CD14-positive monocyte (primary cell): ENCODE data around the gene P2RX2. TPM values are rescaled to one million over a fixed set of nuclear protein-coding genes. Genes with fewer than 3 reads are reported as not detected.

Experiments used
- DNase-seq, 3 donors: peaks; one replicate each; pipeline ENCODE4 v3.0.0-alpha.2; 2011 to 2022
- H2AFZ ChIP-seq: 2 replicates; pipeline ENCODE4 v1.6.0; 2012; ENCODE audit warnings: mild to moderate bottlenecking, low read depth, low read length, inconsistent platforms; ENCODE audit not compliant: insufficient read depth, poor library complexity, severe bottlenecking
- H3K27ac ChIP-seq, 2 donors: 1 replicate in 1 of 2; 2 replicates in 1 of 2; pipeline ENCODE4 v1.5.1; 2012 to 2013; ENCODE audit warnings: low read length in 2 of 2, control low read depth in 1 of 2, inconsistent platforms in 1 of 2, low read depth in 1 of 2, mild to moderate bottlenecking in 1 of 2
- H3K27me3 ChIP-seq, 2 donors: one replicate each; pipeline versions ENCODE4 v1.6.0 to v1.6.1; 2011 to 2013; ENCODE audit warnings: low read length in 2 of 2; ENCODE audit not compliant: control insufficient read depth in 2 of 2, insufficient read depth in 2 of 2
- H3K36me3 ChIP-seq, 2 donors: replicated peaks in 1 of 2; 1 replicate in 1 of 2; 2 replicates in 1 of 2; pipeline versions ENCODE4 v1.5.1 to v1.6.1; 2012 to 2013; ENCODE audit warnings: low read length in 2 of 2, control low read depth in 1 of 2, inconsistent platforms in 1 of 2, mild to moderate bottlenecking in 1 of 2; ENCODE audit not compliant: insufficient read depth in 2 of 2, control insufficient read depth in 1 of 2
- H3K4me1 ChIP-seq, 2 donors: 1 replicate in 1 of 2; 2 replicates in 1 of 2; pipeline versions ENCODE4 v1.5.1 to v1.6.1; 2012 to 2013; ENCODE audit warnings: low read length in 2 of 2, control low read depth in 1 of 2, inconsistent platforms in 1 of 2, mild to moderate bottlenecking in 1 of 2, moderate library complexity in 1 of 2; ENCODE audit not compliant: insufficient read depth in 2 of 2, control insufficient read depth in 1 of 2
- H3K4me2 ChIP-seq: replicated peaks from 2 replicates; pipeline ENCODE3; 2012; ENCODE audit warnings: low read length, moderate library complexity, mild to moderate bottlenecking; ENCODE audit not compliant: poor library complexity, severe bottlenecking; ENCODE audit errors: extremely low read depth
- H3K4me3 ChIP-seq, 3 experiments: fragments of 200-600 bp in 1 of 3; sonication (generic) in 1 of 3; replicated peaks in 1 of 3; 1 replicate in 2 of 3; 2 replicates in 1 of 3; pipeline ENCODE4 v1.5.1; 2011 to 2013; ENCODE audit warnings: low read length in 3 of 3, mild to moderate bottlenecking in 3 of 3, control low read depth in 2 of 3, low read depth in 2 of 3, inconsistent platforms in 1 of 3, moderate library complexity in 1 of 3
- H3K79me2 ChIP-seq: 2 replicates; pipeline ENCODE4 v1.6.0; 2012; ENCODE audit warnings: mild to moderate bottlenecking, control low read depth, inconsistent platforms, low read length, moderate library complexity; ENCODE audit not compliant: insufficient read depth
- H3K9ac ChIP-seq: 2 replicates; pipeline ENCODE4 v1.6.0; 2017; ENCODE audit warnings: low read length, mild to moderate bottlenecking; ENCODE audit not compliant: insufficient read depth, poor library complexity, severe bottlenecking
- H3K9me3 ChIP-seq, 2 donors: replicated peaks in 1 of 2; 1 replicate in 1 of 2; 2 replicates in 1 of 2; pipeline versions ENCODE4 v1.5.1 to v1.6.1; 2012 to 2013; ENCODE audit warnings: low read length in 2 of 2, control low read depth in 1 of 2; ENCODE audit not compliant: control insufficient read depth in 1 of 2, insufficient read depth in 1 of 2
- H4K20me1 ChIP-seq: 2 replicates; pipeline ENCODE4 v1.6.0; 2012; ENCODE audit warnings: mild to moderate bottlenecking, low read length, control low read depth, moderate library complexity; ENCODE audit not compliant: insufficient read depth
- H3K27ac Mint-ChIP-seq, 7 donors: one replicate each; pipeline ENCODE4 v1.8.0; 2020; ENCODE audit warnings: mild to moderate bottlenecking in 7 of 7, mixed read lengths in 7 of 7, moderate library complexity in 6 of 7, inconsistent platforms in 2 of 7
- H3K27me3 Mint-ChIP-seq, 3 donors: one replicate each; pipeline ENCODE4 v1.8.0; 2021 to 2022; ENCODE audit warnings: low read depth in 3 of 3, mild to moderate bottlenecking in 3 of 3, mixed read lengths in 3 of 3, moderate library complexity in 3 of 3, inconsistent platforms in 1 of 3
- H3K36me3 Mint-ChIP-seq, 2 donors: one replicate each; pipeline ENCODE4 v1.8.0; 2020; ENCODE audit warnings: mixed read lengths in 2 of 2, inconsistent platforms in 1 of 2, mild to moderate bottlenecking in 1 of 2
- H3K4me1 Mint-ChIP-seq: one replicate; pipeline ENCODE4 v1.8.0; 2020; ENCODE audit warnings: mild to moderate bottlenecking, mixed read lengths
- H3K4me3 Mint-ChIP-seq, 2 donors: one replicate each; pipeline ENCODE4 v1.8.0; 2020; ENCODE audit warnings: mild to moderate bottlenecking in 2 of 2, mixed read lengths in 2 of 2, moderate library complexity in 1 of 2
- H3K9me3 Mint-ChIP-seq, 7 donors: one replicate each; pipeline ENCODE4 v1.8.0; 2020 to 2022; ENCODE audit warnings: mixed read lengths in 7 of 7, mild to moderate bottlenecking in 6 of 7, moderate library complexity in 6 of 7, inconsistent platforms in 2 of 7
- WGBS: methylation state at CpG from one replicate; pipeline ENCODE4 v1.1.5; 2013; ENCODE audit warnings: missing lambda C conversion rate; ENCODE audit not compliant: insufficient coverage; 5-methylcytosine and 5-hydroxymethylcytosine counted together
- intact Hi-C, 2 donors: fragments of 100-400 bp; cut with micrococcal nuclease; formaldehyde crosslinking; loops; one replicate each; pipeline versions ENCODE4 v1.15.0 to v1.15.1; 2023
- polyA plus RNA-seq, 3 donors: library from polyadenylated mRNA; depleted of rRNA in 1 of 3; unstranded in 2 of 3; stranded (reverse) in 1 of 3; fragments of 300-500 nt in 2 of 3; fragments of >200 nt in 1 of 3; fragmentation: Illumina TruSeq in 2 of 3; gene quantifications; 1 replicate in 2 of 3; 2 replicates in 1 of 3; pipeline ENCODE4 v1.2.3, GENCODE V29; 2012 to 2021
- TF ChIP-seq, protein P1 (sequence below): fragments of 200-600 bp; IDR thresholded peaks from one replicate; pipeline ENCODE4 v1.8.0; 2022; ENCODE audit warnings: antibody characterized with exemption, mild to moderate bottlenecking

The P2RX2 gene
- polyA plus RNA-seq, 3 donors = not detected

GRCh38 chr12:132620113-132620898, 1.7 kb downstream of the P2RX2 start:
- Histone ChIP-seq H3K36me3 (peaks cover 13 to 16% of the 10 kb centered on the region in 2 donors), H3K4me1 (no peaks in the 10 kb centered on the region), H4K20me1 (no peaks in the 10 kb centered on the region), H2AFZ (no peak overlapping the region), H3K79me2 (no peaks in the 10 kb centered on the region), H3K4me2 (no peak overlapping the region), H3K27ac (no peak overlapping the region), H3K4me3 (no peak overlapping the region), H3K9ac (no peak overlapping the region), H3K27me3 (peaks cover 18 to 52% of the 10 kb centered on the region in 2 donors), H3K9me3 (peaks cover 26 to 29% of the 10 kb centered on the region in 2 donors)
- peaks cover 19 to 26% of the 10 kb centered on the region in 2 donors for H3K36me3 Mint-ChIP-seq
- H3K4me1 Mint-ChIP-seq = peaks cover 2% of the 10 kb centered on the region
- peaks cover 17 to 34% (median 27%) of the 10 kb centered on the region in 7 donors for H3K9me3 Mint-ChIP-seq
- WGBS = 66% methylated on average over 19 of the region's 29 CpGs
- TF ChIP-seq, protein P1, sequence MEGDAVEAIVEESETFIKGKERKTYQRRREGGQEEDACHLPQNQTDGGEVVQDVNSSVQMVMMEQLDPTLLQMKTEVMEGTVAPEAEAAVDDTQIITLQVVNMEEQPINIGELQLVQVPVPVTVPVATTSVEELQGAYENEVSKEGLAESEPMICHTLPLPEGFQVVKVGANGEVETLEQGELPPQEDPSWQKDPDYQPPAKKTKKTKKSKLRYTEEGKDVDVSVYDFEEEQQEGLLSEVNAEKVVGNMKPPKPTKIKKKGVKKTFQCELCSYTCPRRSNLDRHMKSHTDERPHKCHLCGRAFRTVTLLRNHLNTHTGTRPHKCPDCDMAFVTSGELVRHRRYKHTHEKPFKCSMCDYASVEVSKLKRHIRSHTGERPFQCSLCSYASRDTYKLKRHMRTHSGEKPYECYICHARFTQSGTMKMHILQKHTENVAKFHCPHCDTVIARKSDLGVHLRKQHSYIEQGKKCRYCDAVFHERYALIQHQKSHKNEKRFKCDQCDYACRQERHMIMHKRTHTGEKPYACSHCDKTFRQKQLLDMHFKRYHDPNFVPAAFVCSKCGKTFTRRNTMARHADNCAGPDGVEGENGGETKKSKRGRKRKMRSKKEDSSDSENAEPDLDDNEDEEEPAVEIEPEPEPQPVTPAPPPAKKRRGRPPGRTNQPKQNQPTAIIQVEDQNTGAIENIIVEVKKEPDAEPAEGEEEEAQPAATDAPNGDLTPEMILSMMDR = no peak
- peak overlapping the region in 1 of 2 donors; percentile 57 for H3K4me3 Mint-ChIP-seq
- intact Hi-C loops = no loop called here
- H3K27me3 Mint-ChIP-seq = peaks cover 39 to 64% (median 45%) of the 10 kb centered on the region in 3 donors
- DNase-seq = no peak
- no peak overlapping the region for H3K27ac Mint-ChIP-seq

DNA sequence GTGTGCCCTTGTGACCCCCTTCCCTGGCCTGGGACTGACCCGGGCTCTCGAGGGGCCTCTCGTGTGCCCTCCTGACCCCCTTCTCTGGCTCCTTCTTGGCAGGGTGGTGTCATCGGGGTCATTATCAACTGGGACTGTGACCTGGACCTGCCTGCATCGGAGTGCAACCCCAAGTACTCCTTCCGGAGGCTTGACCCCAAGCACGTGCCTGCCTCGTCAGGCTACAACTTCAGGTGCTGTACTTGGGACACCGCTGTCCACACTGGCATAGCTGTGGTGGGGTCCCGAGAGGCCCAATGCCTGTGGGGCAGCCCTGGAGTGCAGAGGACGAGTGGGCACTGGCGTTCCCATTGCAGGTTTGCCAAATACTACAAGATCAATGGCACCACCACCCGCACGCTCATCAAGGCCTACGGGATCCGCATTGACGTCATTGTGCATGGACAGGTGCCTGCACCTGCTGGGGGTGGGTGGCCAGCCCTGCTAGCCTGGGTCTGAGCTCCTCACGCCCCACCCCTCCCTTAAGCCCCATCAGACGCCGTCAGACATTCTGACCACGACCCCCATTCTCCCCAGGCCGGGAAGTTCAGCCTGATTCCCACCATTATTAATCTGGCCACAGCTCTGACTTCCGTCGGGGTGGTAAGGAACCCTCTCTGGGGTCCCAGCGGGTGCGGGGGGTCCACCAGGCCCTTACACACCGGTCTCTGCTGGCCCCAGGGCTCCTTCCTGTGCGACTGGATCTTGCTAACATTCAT, 2.5 kb downstream of the P2RX2 start:
- 76% methylated on average over 27 of the region's 28 CpGs for WGBS
- H3K4me2 ChIP-seq = no peak overlapping the region
- H3K27ac ChIP-seq = no peak overlapping the region
- H4K20me1 ChIP-seq = no peaks in the 10 kb centered on the region
- no peak overlapping the region for H3K4me3 ChIP-seq
- Mint-ChIP-seq H3K4me1 (peaks cover 2% of the 10 kb centered on the region), H3K27ac (no peak overlapping the region), H3K4me3 (no peak overlapping the region), H3K27me3 (peaks cover 32 to 56% (median 40%) of the 10 kb centered on the region in 3 donors), H3K36me3 (peaks cover 25 to 34% of the 10 kb centered on the region in 2 donors), H3K9me3 (peaks cover 14 to 26% (median 22%) of the 10 kb centered on the region in 7 donors)
- DNase-seq = no peak
- no peak overlapping the region for H2AFZ ChIP-seq
- no peak overlapping the region for H3K9ac ChIP-seq
- peaks cover 15 to 44% of the 10 kb centered on the region in 2 donors for H3K27me3 ChIP-seq
- intact Hi-C loops = no loop called here
- no peaks in the 10 kb centered on the region for H3K4me1 ChIP-seq
- H3K79me2 ChIP-seq = no peaks in the 10 kb centered on the region
- H3K36me3 ChIP-seq = peaks cover 21 to 23% of the 10 kb centered on the region in 2 donors
- H3K9me3 ChIP-seq = peaks cover 19 to 21% of the 10 kb centered on the region in 2 donors
- TF ChIP-seq, protein P1 = no peak
